ENCODE data around the gene FEM1B.
"Not testable (repeated sequence)": the region's sequence is repeated elsewhere in the genome, so short reads cannot be mapped to it uniquely, and the experiment has no call there.

FEM1B gene

GRCh38 chr15:68277603-68278344 is at the start of gene FEM1B:
TSS of gene FEM1B (plus strand) at chr15:68277745. CDS start at chr15:68278418, 673 bp downstream.
- DNase-seq = peak; percentile 94

- DNase-seq = no peak
These were observed 49.2 kb upstream of the FEM1B start for GRCh38 chr15:68228143-68228970.

GRCh38 chr15:68228971-68229385 is 48.6 kb upstream of the FEM1B start:
- DNase-seq = peak; percentile 29

- DNase-seq = peak; percentile 79
These were observed 48.0 kb upstream of the FEM1B start, which contains the start of gene CLN6 for GRCh38 chr15:68229386-68230156. TSS of gene CLN6 (minus strand) at chr15:68229728. CDS start at chr15:68229584, 144 bp downstream.

- no peak for DNase-seq
These were observed 47.1 kb upstream of the FEM1B start for GRCh38 chr15:68230157-68231100.

- no peak for DNase-seq
These were observed 46.3 kb upstream of the FEM1B start for GRCh38 chr15:68231102-68231818.

- no peak for DNase-seq
These were observed 45.1 kb upstream of the FEM1B start for GRCh38 chr15:68232449-68232848.

GRCh38 chr15:68232937-68233336 is 44.6 kb upstream of the FEM1B start:
- no peak for DNase-seq

GRCh38 chr15:68234060-68234459 is 43.5 kb upstream of the FEM1B start:
- DNase-seq = no peak

- DNase-seq = not testable (repeated sequence)
These were observed 43.0 kb upstream of the FEM1B start for GRCh38 chr15:68234520-68234919.

GRCh38 chr15:68235022-68235421 is 42.5 kb upstream of the FEM1B start:
- DNase-seq = no peak

GRCh38 chr15:68239025-68239424 is 38.5 kb upstream of the FEM1B start:
- no peak for DNase-seq

GRCh38 chr15:68241088-68241935 is 36.2 kb upstream of the FEM1B start:
- no peak for DNase-seq

- DNase-seq = no peak
These were observed 33.3 kb upstream of the FEM1B start for GRCh38 chr15:68244235-68244634.

GRCh38 chr15:68249058-68249713 is 28.4 kb upstream of the FEM1B start:
- DNase-seq = no peak

GRCh38 chr15:68252925-68253534 is 24.5 kb upstream of the FEM1B start:
- peak; percentile 80 for DNase-seq

- DNase-seq = peak; percentile 79
These were observed 20.7 kb upstream of the FEM1B start for GRCh38 chr15:68256675-68257450.

GRCh38 chr15:68258692-68259091 is 18.9 kb upstream of the FEM1B start:
- no peak for DNase-seq
